H9 (cell line): Measurements from ENCODE around the gene HK2. TPM values are rescaled to one million over a fixed set of nuclear protein-coding genes. Genes with fewer than 3 reads are reported as not detected.

Experiments used
- DNase-seq: peaks from one replicate; pipeline ENCODE4 v3.0.0-alpha.2; 2017
- H2AFZ ChIP-seq: one replicate; pipeline ENCODE4 v1.6.1; 2013; ENCODE audit warnings: mild to moderate bottlenecking, low read length, control low read depth, moderate library complexity
- H2AK5ac ChIP-seq: 2 replicates; pipeline ENCODE4 v1.6.1; 2013; ENCODE audit warnings: low read length, control low read depth, mixed read lengths; ENCODE audit not compliant: insufficient read length
- H2BK120ac ChIP-seq: one replicate; pipeline ENCODE4 v1.6.1; 2013; ENCODE audit warnings: low read depth, mild to moderate bottlenecking, low read length, control low read depth, inconsistent platforms; ENCODE audit not compliant: poor library complexity, severe bottlenecking
- H2BK12ac ChIP-seq: 2 replicates; pipeline ENCODE4 v1.6.1; 2013; ENCODE audit warnings: low read length, control low read depth, mixed read lengths, low read depth; ENCODE audit not compliant: insufficient read length
- H2BK15ac ChIP-seq: 2 replicates; pipeline ENCODE4 v1.6.1; 2013; ENCODE audit warnings: low read depth, low read length, control low read depth
- H2BK20ac ChIP-seq: one replicate; pipeline ENCODE4 v1.6.1; 2013; ENCODE audit warnings: low read depth, mild to moderate bottlenecking, low read length, control low read depth, inconsistent platforms; ENCODE audit not compliant: poor library complexity, severe bottlenecking
- H2BK5ac ChIP-seq: 2 replicates; pipeline ENCODE4 v1.6.1; 2013; ENCODE audit warnings: low read length, control low read depth, mixed read lengths; ENCODE audit not compliant: insufficient read length
- H3K14ac ChIP-seq: 2 replicates; pipeline ENCODE4 v1.6.1; 2013; ENCODE audit warnings: low read length, control low read depth; ENCODE audit not compliant: insufficient read depth
- H3K18ac ChIP-seq: 2 replicates; pipeline ENCODE4 v1.6.1; 2013; ENCODE audit warnings: low read depth, mild to moderate bottlenecking, mixed read lengths, low read length, control low read depth; ENCODE audit not compliant: insufficient read length
- H3K23ac ChIP-seq: 2 replicates; pipeline ENCODE4 v1.6.1; 2013; ENCODE audit warnings: low read length, control low read depth, mixed read lengths, low read depth; ENCODE audit not compliant: insufficient read length
- H3K23me2 ChIP-seq: 2 replicates; pipeline ENCODE4 v1.6.1; 2013; ENCODE audit warnings: low read depth, mild to moderate bottlenecking, mixed read lengths, low read length, control low read depth; ENCODE audit not compliant: insufficient read length, poor library complexity, severe bottlenecking
- H3K27ac ChIP-seq: 2 replicates; pipeline ENCODE4 v1.5.1; 2013; ENCODE audit warnings: low read length, control low read depth, mixed read lengths, low read depth; ENCODE audit not compliant: insufficient read length
- H3K27me3 ChIP-seq: 2 replicates; pipeline ENCODE4 v1.6.1; 2013; ENCODE audit warnings: low read length, control low read depth, inconsistent platforms; ENCODE audit not compliant: insufficient read depth
- H3K4ac ChIP-seq: 2 replicates; pipeline ENCODE4 v1.6.1; 2013; ENCODE audit warnings: low read depth, mild to moderate bottlenecking, control low read depth, inconsistent platforms, low read length, moderate library complexity
- H3K4me1 ChIP-seq: 2 replicates; pipeline ENCODE4 v1.6.1; 2013; ENCODE audit warnings: low read length, control low read depth, inconsistent platforms; ENCODE audit not compliant: insufficient read depth
- H3K4me2 ChIP-seq: 2 replicates; pipeline ENCODE4 v1.6.1; 2013; ENCODE audit warnings: low read length, control low read depth, mixed read lengths; ENCODE audit not compliant: insufficient read length, insufficient read depth
- H3K56ac ChIP-seq: 2 replicates; pipeline ENCODE4 v1.6.1; 2013; ENCODE audit warnings: low read depth, mild to moderate bottlenecking, mixed read lengths, low read length, control low read depth; ENCODE audit not compliant: insufficient read length
- H3K79me1 ChIP-seq: 2 replicates; pipeline ENCODE4 v1.6.1; 2013; ENCODE audit warnings: low read depth, mild to moderate bottlenecking, moderate library complexity, low read length, control low read depth, inconsistent platforms; ENCODE audit not compliant: insufficient read depth, poor library complexity, severe bottlenecking
- H3K79me2 ChIP-seq: 2 replicates; pipeline ENCODE4 v1.6.1; 2013; ENCODE audit warnings: low read length, control low read depth, inconsistent platforms; ENCODE audit not compliant: insufficient read depth
- H3K9ac ChIP-seq: 2 replicates; pipeline ENCODE4 v1.6.1; 2013; ENCODE audit warnings: low read length, control low read depth, mixed read lengths; ENCODE audit not compliant: insufficient read length; ENCODE audit errors: extremely low read depth
- H3K9me3 ChIP-seq: one replicate; pipeline ENCODE4 v1.6.1; 2013; ENCODE audit warnings: low read depth, low read length, inconsistent platforms; ENCODE audit not compliant: control insufficient read depth
- H3T11ph ChIP-seq: one replicate; pipeline ENCODE4 v1.6.1; 2013; ENCODE audit warnings: mild to moderate bottlenecking, low read length, control low read depth, inconsistent platforms
- H4K20me1 ChIP-seq: one replicate; pipeline ENCODE4 v1.6.1; 2013; ENCODE audit not compliant: control insufficient read depth, insufficient read length, insufficient read depth
- H4K5ac ChIP-seq: 2 replicates; pipeline ENCODE4 v1.6.1; 2013; ENCODE audit warnings: low read depth, mild to moderate bottlenecking, mixed read lengths, low read length, control low read depth; ENCODE audit not compliant: insufficient read length
- H4K8ac ChIP-seq: replicated peaks from 2 replicates; pipeline ENCODE4 v1.6.1; 2013; ENCODE audit warnings: low read length, control low read depth, mixed read lengths, low read depth; ENCODE audit not compliant: insufficient read length
- H4K91ac ChIP-seq: 2 replicates; pipeline ENCODE4 v1.6.1; 2013; ENCODE audit warnings: low read depth, mild to moderate bottlenecking, moderate library complexity, mixed read lengths, low read length, control low read depth; ENCODE audit not compliant: insufficient read length
- H3K27ac Mint-ChIP-seq, 3 experiments: 2 replicates in 2 of 3; 3 replicates in 1 of 3; pipeline ENCODE4 v1.8.0; 2020 to 2021; ENCODE audit warnings: mixed read lengths in 3 of 3, mild to moderate bottlenecking in 1 of 3, moderate library complexity in 1 of 3
- H3K27me3 Mint-ChIP-seq: 2 replicates; pipeline ENCODE4 v1.8.0; 2021; ENCODE audit warnings: low read depth, mild to moderate bottlenecking, moderate library complexity, mixed read lengths
- H3K36me3 Mint-ChIP-seq, 3 experiments: 2 replicates in 2 of 3; 3 replicates in 1 of 3; pipeline ENCODE4 v1.8.0; 2020 to 2021; ENCODE audit warnings: low read depth in 3 of 3, mixed read lengths in 3 of 3; ENCODE audit not compliant: insufficient read depth in 1 of 3
- H3K4me1 Mint-ChIP-seq, 2 experiments: 2 replicates each; pipeline ENCODE4 v1.8.0; 2020; ENCODE audit warnings: mixed read lengths in 2 of 2
- H3K4me3 Mint-ChIP-seq, 2 experiments: 2 replicates in 1 of 2; 3 replicates in 1 of 2; pipeline ENCODE4 v1.8.0; 2020 to 2021; ENCODE audit warnings: mild to moderate bottlenecking in 2 of 2, mixed read lengths in 2 of 2, moderate library complexity in 1 of 2
- H3K9me3 Mint-ChIP-seq, 2 experiments: 2 replicates in 1 of 2; 3 replicates in 1 of 2; pipeline ENCODE4 v1.8.0; 2020; ENCODE audit warnings: mild to moderate bottlenecking in 2 of 2, mixed read lengths in 2 of 2, moderate library complexity in 1 of 2
- WGBS: extraction: QIAGEN DNeasy Blood & Tissue Kit; methylation state at CpG from one replicate; pipeline ENCODE4 v1.1.7; 2013; ENCODE audit warnings: missing lambda C conversion rate, low lambda C conversion rate, mixed read lengths; ENCODE audit not compliant: insufficient read length; ENCODE audit errors: extremely low coverage; 5-methylcytosine and 5-hydroxymethylcytosine counted together
- total RNA-seq: library from RNA; stranded (reverse); gene quantifications from 2 replicates; pipeline ENCODE4 v1.2.1, GENCODE V29; 2021
- TF ChIP-seq, protein P1 (sequence below): fragments of 200-600 bp; sonication (generic); conservative IDR thresholded peaks from 3 replicates; pipeline ENCODE4 v1.8.0; 2021; ENCODE audit warnings: antibody characterized with exemption, mild to moderate bottlenecking

Gene HK2
- total RNA-seq, 1 experiment from 2014 or later: 54.3 TPM

DNA sequence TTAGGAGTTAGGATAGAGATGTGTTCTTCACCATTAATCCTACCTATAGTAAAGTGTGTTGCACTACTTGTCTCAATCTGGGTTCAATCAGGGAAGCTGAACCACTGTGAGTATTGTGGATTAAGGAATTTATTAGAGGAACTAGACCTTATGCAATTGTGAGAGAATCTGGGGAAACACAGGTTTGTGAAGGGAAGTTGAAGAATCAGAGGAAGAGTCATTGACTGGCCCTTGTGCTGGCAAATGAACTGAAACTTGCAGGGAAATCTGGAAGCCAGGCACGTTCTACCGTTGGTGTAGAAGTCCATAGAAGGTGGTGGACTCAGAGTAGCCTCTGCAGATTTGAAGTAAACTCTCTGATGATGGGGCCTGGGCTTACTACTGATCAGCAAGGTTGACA, 44.7 kb upstream of the HK2 start:
- H2AK5ac ChIP-seq: no peak overlapping the region
- H3K27me3 ChIP-seq: no peaks in the 10 kb centered on the region
- H2BK12ac ChIP-seq: no peak overlapping the region
- no peak overlapping the region for H2BK15ac ChIP-seq
- H2BK20ac ChIP-seq: no peak overlapping the region
- no CpG with 5 or more reads among the region's 2 CpGs for WGBS
- H3K23me2 ChIP-seq: no peaks in the 10 kb centered on the region
- no peaks in the 10 kb centered on the region for H3K79me2 ChIP-seq
- H3K18ac ChIP-seq: no peak overlapping the region
- H3K79me1 ChIP-seq: no peaks in the 10 kb centered on the region
- no peak overlapping the region for H2AFZ ChIP-seq
- H3K23ac ChIP-seq: no peak overlapping the region
- no peak overlapping the region for H3K4ac ChIP-seq
- no peak overlapping the region for H4K5ac ChIP-seq
- no peak overlapping the region for H3K9ac ChIP-seq
- H3K56ac ChIP-seq: no peak overlapping the region
- TF ChIP-seq, protein P1, sequence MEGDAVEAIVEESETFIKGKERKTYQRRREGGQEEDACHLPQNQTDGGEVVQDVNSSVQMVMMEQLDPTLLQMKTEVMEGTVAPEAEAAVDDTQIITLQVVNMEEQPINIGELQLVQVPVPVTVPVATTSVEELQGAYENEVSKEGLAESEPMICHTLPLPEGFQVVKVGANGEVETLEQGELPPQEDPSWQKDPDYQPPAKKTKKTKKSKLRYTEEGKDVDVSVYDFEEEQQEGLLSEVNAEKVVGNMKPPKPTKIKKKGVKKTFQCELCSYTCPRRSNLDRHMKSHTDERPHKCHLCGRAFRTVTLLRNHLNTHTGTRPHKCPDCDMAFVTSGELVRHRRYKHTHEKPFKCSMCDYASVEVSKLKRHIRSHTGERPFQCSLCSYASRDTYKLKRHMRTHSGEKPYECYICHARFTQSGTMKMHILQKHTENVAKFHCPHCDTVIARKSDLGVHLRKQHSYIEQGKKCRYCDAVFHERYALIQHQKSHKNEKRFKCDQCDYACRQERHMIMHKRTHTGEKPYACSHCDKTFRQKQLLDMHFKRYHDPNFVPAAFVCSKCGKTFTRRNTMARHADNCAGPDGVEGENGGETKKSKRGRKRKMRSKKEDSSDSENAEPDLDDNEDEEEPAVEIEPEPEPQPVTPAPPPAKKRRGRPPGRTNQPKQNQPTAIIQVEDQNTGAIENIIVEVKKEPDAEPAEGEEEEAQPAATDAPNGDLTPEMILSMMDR: no peak
- no peak overlapping the region for H3K27ac ChIP-seq
- Mint-ChIP-seq H3K4me3 (no peak overlapping the region), H3K4me1 (no peaks in the 10 kb centered on the region), H3K27me3 (no peaks in the 10 kb centered on the region), H3K36me3 (peaks cover 0 to 1% (median 0%) of the 10 kb centered on the region in 3 experiments; a peak in 3 of 7 replicates), H3K9me3 (peaks cover 12 to 14% of the 10 kb centered on the region in 2 experiments), H3K27ac (no peak overlapping the region)
- no peaks in the 10 kb centered on the region for H3K4me1 ChIP-seq
- H2BK120ac ChIP-seq: no peak overlapping the region
- no peaks in the 10 kb centered on the region for H3K9me3 ChIP-seq
- H3K4me2 ChIP-seq: no peak overlapping the region
- no peak overlapping the region for H3K14ac ChIP-seq
- no peak for DNase-seq
- no peaks in the 10 kb centered on the region for H4K20me1 ChIP-seq
- no peak overlapping the region for H2BK5ac ChIP-seq
- no peak overlapping the region for H4K91ac ChIP-seq
- H4K8ac ChIP-seq: no peak overlapping the region
- H3T11ph ChIP-seq: no peak overlapping the region
